Naive B cell (primary cell): ENCODE data around the gene DCAF8. TPM values are rescaled to one million over a fixed set of nuclear protein-coding genes. Genes with fewer than 3 reads are reported as not detected.

ENCODE experiments used
- ATAC-seq, 2 donors: fragments of 150-1000 bp; cut with Tn5 transposase; 2 replicates each; pipeline ENCODE4 v1.10.0; 2021; ENCODE audit warnings: low read depth in 2 of 2, mild to moderate bottlenecking in 2 of 2, moderate library complexity in 2 of 2
- DNase-seq: peaks from one replicate; pipeline ENCODE4 v3.0.0; 2022
- H3K27ac Mint-ChIP-seq, 6 donors: one replicate each; pipeline ENCODE4 v1.8.0; 2020 to 2022; ENCODE audit warnings: mild to moderate bottlenecking in 6 of 6, mixed read lengths in 6 of 6, moderate library complexity in 5 of 6, inconsistent platforms in 2 of 6
- H3K27me3 Mint-ChIP-seq, 3 donors: one replicate each; pipeline ENCODE4 v1.8.0; 2021 to 2022; ENCODE audit warnings: mixed read lengths in 3 of 3, mild to moderate bottlenecking in 1 of 3
- H3K36me3 Mint-ChIP-seq, 2 donors: one replicate each; pipeline ENCODE4 v1.8.0; 2020 to 2022; ENCODE audit warnings: mixed read lengths in 2 of 2, inconsistent platforms in 1 of 2, mild to moderate bottlenecking in 1 of 2
- H3K4me1 Mint-ChIP-seq, 3 donors: one replicate each; pipeline ENCODE4 v1.8.0; 2020 to 2022; ENCODE audit warnings: mixed read lengths in 3 of 3, inconsistent platforms in 1 of 3, mild to moderate bottlenecking in 1 of 3, moderate library complexity in 1 of 3
- H3K4me3 Mint-ChIP-seq, 8 donors: one replicate each; pipeline ENCODE4 v1.8.0; 2020 to 2022; ENCODE audit warnings: mild to moderate bottlenecking in 8 of 8, mixed read lengths in 8 of 8, moderate library complexity in 8 of 8, inconsistent platforms in 2 of 8
- H3K9me3 Mint-ChIP-seq, 7 donors: one replicate each; pipeline ENCODE4 v1.8.0; 2020 to 2022; ENCODE audit warnings: mixed read lengths in 7 of 7, mild to moderate bottlenecking in 5 of 7, inconsistent platforms in 2 of 7, moderate library complexity in 1 of 7
- polyA plus RNA-seq, 6 donors: library from polyadenylated mRNA; unstranded; fragments of 300-500 nt; fragmentation: Illumina TruSeq; gene quantifications; one replicate each; pipeline ENCODE4 v1.2.3, GENCODE V29; 2021; ENCODE audit warnings: low read depth in 6 of 6

Gene DCAF8
- polyA plus RNA-seq, 6 donors from 2014 or later: 39.1 to 61.5 (median 54.3) TPM

- Mint-ChIP-seq H3K9me3 (no peaks in the 10 kb centered on the region), H3K4me1 (peaks cover 21 to 29% (median 23%) of the 10 kb centered on the region in 3 donors), H3K36me3 (peaks cover 7 to 9% of the 10 kb centered on the region in 2 donors), H3K27me3 (no peaks in the 10 kb centered on the region), H3K27ac (peak within 1 kb of the TSS; percentile 84 to 99 (median 95)), H3K4me3 (peak within 1 kb of the TSS; percentile 95 to 100 (median 98))
- DNase-seq: peak; percentile 91
- peak; percentile 100 for ATAC-seq
These were observed 22.5 kb upstream of the DCAF8 start, which contains the start of gene PEX19 for GRCh38 chr1:160284782-160285344. Gene PEX19, minus strand, starts transcription at chr1:160285133. Its CDS starts 9 bp downstream, at chr1:160285124.

- Mint-ChIP-seq H3K9me3 (no peaks in the 10 kb centered on the region), H3K27ac (peak overlapping the region in 5 of 6 donors; percentile 68 to 99 (median 92)), H3K36me3 (peaks cover 8% of the 10 kb centered on the region in 2 donors), H3K4me3 (peak overlapping the region; percentile 95 to 100 (median 98)), H3K27me3 (no peaks in the 10 kb centered on the region), H3K4me1 (peaks cover 21 to 29% (median 23%) of the 10 kb centered on the region in 3 donors)
- DNase-seq (no peak), ATAC-seq (peak; percentile 9 to 15)
These were observed 22.0 kb upstream of the DCAF8 start for GRCh38 chr1:160284220-160284781.

DNA sequence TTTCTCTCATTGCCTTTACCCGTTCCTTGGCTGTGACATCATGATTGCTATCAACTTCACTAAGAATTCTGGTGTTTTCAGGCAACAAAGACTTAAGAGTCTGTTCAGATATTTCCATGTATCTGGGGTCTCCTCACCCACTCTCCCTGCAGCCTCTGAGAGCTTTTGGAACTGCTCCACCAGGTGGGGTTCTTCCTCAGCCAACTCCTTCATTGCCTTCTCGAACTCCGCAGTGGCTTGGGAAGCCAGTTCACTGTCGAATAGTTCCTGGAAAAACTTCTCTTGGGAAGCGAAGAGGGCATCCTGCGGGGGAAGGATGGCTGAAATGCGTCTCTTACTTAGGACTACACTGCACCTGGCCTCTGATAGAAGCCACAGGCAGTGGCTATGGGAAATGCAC lies 20.5 kb upstream of the DCAF8 start:
- no peaks in the 10 kb centered on the region for H3K27me3 Mint-ChIP-seq
- peaks cover 15 to 19% of the 10 kb centered on the region in 2 donors for H3K36me3 Mint-ChIP-seq
- peaks cover 21 to 29% (median 23%) of the 10 kb centered on the region in 3 donors for H3K4me1 Mint-ChIP-seq
- peak overlapping the region in 2 of 8 donors; percentile 61 to 99 for H3K4me3 Mint-ChIP-seq
- H3K9me3 Mint-ChIP-seq: no peaks in the 10 kb centered on the region
- no peak for DNase-seq
- no peak for ATAC-seq
- no peak overlapping the region for H3K27ac Mint-ChIP-seq

- ATAC-seq: no peak
- peaks cover 15 to 22% of the 10 kb centered on the region in 2 donors for H3K36me3 Mint-ChIP-seq
- DNase-seq: no peak
These were observed 15.6 kb upstream of the DCAF8 start for GRCh38 chr1:160277987-160278386.

DNA sequence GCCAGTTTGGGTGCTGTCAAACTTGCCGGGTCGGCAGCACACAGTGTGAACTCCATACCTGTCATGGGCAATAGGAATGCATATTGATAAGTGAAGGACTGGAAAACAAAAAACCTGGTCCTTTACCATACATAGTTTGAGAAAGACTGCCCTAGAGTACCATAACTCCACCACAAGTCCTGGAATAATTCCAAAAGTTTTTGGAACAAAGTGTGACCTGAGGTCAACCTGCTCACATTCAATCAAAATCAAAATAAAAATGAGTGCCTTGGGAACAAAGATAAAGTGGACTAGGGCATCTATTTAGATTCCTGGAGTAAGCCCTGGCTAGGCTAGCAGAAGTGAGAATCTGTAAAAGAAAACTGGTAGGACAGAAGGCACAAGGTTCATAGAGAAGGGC lies 15.0 kb upstream of the DCAF8 start:
- peaks cover 15 to 22% of the 10 kb centered on the region in 2 donors for H3K36me3 Mint-ChIP-seq
- peak overlapping the region in 1 of 8 donors; percentile 27 for H3K4me3 Mint-ChIP-seq
- DNase-seq: no peak
- H3K4me1 Mint-ChIP-seq: no peaks in the 10 kb centered on the region
- no peak for ATAC-seq
- no peaks in the 10 kb centered on the region for H3K27me3 Mint-ChIP-seq
- H3K9me3 Mint-ChIP-seq: no peaks in the 10 kb centered on the region
- H3K27ac Mint-ChIP-seq: no peak overlapping the region

More at GRCh38 chr1:160277987-160278386, 15.6 kb upstream of the DCAF8 start:
- Mint-ChIP-seq H3K9me3 (no peaks in the 10 kb centered on the region), H3K27ac (no peak overlapping the region), H3K4me1 (no peaks in the 10 kb centered on the region), H3K27me3 (no peaks in the 10 kb centered on the region), H3K4me3 (no peak overlapping the region)

DNA sequence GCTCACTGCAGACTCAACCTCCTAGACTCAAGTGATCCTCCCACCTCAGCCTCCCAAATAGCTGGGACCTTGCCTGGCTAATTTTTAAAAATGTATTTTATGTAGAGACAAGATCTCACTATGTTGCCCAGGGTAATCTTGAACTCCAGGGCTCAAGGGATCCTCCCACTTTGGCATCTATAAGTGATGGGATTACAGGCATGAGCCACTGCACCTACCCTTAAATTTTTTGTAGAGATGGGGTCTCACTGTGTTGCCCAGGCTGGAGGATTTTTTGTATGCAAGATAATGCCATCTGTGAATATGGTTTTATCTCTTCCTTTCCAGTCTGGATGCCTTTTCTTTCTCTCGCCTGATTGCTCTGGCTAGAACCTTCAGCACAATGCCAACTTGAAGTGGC lies 8.7 kb upstream of the DCAF8 start:
- Mint-ChIP-seq H3K27me3 (no peaks in the 10 kb centered on the region), H3K27ac (no peak overlapping the region), H3K9me3 (no peaks in the 10 kb centered on the region), H3K4me3 (no peak overlapping the region), H3K36me3 (peaks cover 0 to 4% of the 10 kb centered on the region in 2 donors), H3K4me1 (peaks cover 0 to 3% (median 0%) of the 10 kb centered on the region in 3 donors)
- ATAC-seq (no peak), DNase-seq (no peak)

DNA sequence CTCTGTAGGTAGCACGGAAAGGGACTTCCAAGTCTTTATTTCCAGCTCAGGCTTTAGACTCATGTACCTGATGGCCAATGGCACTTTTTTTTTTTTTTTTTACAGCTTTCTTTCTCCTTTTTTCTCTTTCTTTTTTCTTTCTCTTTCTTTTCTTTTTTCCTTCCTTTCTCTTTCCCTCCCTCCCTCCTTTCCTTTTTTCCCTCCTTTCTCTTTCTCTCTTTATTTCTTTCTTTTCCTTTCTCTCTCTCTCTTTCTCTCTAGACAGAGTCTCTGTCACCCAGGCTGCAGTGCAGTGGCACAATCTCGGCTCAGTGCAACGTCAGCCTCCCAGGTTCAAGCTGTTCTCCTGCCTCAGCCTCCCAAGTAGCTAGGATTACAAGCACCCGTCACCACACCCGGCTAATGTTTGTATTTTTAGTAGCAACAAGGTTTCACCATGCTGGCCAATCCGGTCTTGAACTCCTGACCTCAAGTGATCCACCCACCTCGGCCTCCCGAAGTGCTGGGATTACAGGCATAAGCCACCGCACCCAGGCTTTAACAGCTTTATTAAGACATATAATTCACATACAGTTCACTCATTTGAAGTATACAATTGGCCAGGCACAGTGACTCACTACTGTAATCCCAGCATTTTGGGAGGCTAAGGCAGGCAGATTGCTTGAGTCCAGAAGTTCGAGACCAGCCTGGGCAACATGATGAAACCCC lies 5.1 kb upstream of the DCAF8 start:
- no peaks in the 10 kb centered on the region for H3K36me3 Mint-ChIP-seq
- peak overlapping the region in 2 of 6 donors; percentile 38 to 62 for H3K27ac Mint-ChIP-seq

DNA sequence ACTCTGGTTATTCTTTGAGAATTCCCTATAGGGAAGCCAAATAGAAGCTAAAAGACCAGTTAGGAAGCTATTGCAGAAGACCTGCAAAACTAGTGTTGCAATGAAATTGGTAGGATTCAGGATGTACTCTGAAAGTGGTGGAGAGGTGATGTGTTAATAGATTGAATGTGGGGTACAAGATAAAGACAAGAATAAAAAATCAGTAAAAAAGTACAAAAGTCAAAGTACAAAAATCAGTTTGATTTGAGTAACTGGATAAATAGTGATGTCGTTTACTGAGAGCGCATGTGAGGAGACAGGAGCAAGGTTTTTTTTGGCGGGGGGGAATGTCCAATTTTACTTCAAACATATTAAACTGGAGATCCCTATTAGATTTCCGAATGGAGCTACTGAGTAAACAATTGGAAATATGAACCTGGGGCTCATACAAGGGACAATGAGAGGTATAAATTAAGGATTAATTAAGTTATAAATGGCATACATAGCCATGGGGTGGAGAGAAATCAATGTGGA lies 2.5 kb upstream of the DCAF8 start:
- H3K27me3 Mint-ChIP-seq: no peaks in the 10 kb centered on the region
- peaks cover 3 to 7% of the 10 kb centered on the region in 2 donors for H3K36me3 Mint-ChIP-seq
- DNase-seq (no peak), ATAC-seq (no peak)
- no peak overlapping the region for H3K4me3 Mint-ChIP-seq
- H3K4me1 Mint-ChIP-seq: peaks cover 21 to 32% (median 28%) of the 10 kb centered on the region in 3 donors
- no peak overlapping the region for H3K27ac Mint-ChIP-seq
- no peaks in the 10 kb centered on the region for H3K9me3 Mint-ChIP-seq

More for the DNA sequence above, 5.1 kb upstream of the DCAF8 start:
- ATAC-seq (no peak), DNase-seq (no peak)
- H3K9me3 Mint-ChIP-seq: no peaks in the 10 kb centered on the region
- H3K4me1 Mint-ChIP-seq: peaks cover 7 to 12% (median 11%) of the 10 kb centered on the region in 3 donors
- H3K4me3 Mint-ChIP-seq: peak overlapping the region in 1 of 8 donors; percentile 40
- no peaks in the 10 kb centered on the region for H3K27me3 Mint-ChIP-seq

DNA sequence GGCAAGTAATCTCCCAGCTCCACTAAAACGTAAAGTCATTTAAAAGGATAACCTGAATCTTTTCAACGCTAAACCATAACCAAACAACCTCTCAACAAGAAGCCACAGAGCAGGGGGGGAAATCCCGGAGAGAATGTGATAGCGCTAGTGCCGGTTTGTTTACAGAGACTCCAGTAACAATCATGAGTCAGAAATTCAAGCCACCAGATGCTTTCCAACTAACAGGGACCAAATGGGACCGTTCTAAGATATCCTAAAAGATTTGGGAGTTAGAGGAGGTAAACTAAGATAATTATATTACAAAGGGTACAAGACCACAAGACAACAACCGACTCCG lies 825 bp downstream of the DCAF8 start:
- ATAC-seq (peak; percentile 52 to 60), DNase-seq (peak; percentile 54)
- H3K36me3 Mint-ChIP-seq: peaks cover 3 to 7% of the 10 kb centered on the region in 2 donors
- H3K9me3 Mint-ChIP-seq: no peaks in the 10 kb centered on the region
- H3K4me3 Mint-ChIP-seq: peak overlapping the region; percentile 99 to 100 (median 99)
- peaks cover 21 to 47% (median 40%) of the 10 kb centered on the region in 3 donors for H3K4me1 Mint-ChIP-seq
- H3K27ac Mint-ChIP-seq: peak overlapping the region; percentile 90 to 100 (median 99)
- H3K27me3 Mint-ChIP-seq: no peaks in the 10 kb centered on the region

DNA sequence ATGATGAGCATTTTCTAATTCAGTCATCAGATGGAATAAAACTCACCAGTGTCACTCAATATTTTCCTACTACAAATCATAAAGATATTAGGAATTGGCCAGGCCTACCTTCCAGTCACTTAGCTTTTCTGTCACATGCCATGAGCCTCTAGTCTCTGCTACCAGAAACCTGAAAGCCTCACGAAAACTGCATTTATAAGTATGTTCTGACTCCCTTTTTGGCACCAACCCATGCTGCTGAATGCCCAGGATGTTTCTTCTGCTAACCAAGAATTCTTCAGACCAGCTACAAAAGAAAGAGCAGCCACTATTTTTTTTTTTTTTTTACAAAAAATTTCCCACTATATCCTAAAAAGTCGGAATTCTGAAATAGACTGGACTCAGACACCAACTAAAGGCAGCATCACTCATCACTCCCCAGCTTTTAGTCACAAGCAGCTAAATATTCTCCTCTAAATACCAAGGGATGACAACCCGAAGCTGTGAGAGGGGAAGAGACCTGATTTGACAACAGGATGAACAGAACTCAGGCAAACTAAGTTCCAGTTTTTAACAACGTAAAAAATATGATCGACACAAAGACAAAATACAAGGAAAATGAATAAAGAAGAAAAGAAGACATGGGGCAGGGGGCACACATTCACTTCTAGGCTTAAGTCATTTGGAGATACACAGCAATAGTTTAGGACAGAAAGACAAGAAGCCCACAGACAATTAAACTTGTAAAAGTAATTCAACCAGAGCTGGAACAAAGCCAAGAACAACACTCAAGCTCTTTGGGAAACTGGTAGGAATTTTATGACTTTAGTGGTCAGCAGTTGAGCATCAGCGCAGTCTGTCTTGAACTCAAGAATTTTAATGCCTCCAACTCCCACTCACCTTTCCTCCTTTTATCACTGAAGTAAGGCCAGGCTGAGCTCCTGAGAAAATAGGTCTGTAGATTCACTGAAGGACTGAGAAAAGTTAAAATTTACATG lies 1.7 kb downstream of the DCAF8 start:
- Mint-ChIP-seq H3K27ac (peak overlapping the region; percentile 89 to 100 (median 94)), H3K4me1 (peaks cover 21 to 47% (median 40%) of the 10 kb centered on the region in 3 donors), H3K4me3 (peak overlapping the region; percentile 61 to 100 (median 99)), H3K9me3 (no peaks in the 10 kb centered on the region), H3K36me3 (peaks cover 3 to 7% of the 10 kb centered on the region in 2 donors), H3K27me3 (no peaks in the 10 kb centered on the region)
- no peak for ATAC-seq
- DNase-seq: no peak

DNA sequence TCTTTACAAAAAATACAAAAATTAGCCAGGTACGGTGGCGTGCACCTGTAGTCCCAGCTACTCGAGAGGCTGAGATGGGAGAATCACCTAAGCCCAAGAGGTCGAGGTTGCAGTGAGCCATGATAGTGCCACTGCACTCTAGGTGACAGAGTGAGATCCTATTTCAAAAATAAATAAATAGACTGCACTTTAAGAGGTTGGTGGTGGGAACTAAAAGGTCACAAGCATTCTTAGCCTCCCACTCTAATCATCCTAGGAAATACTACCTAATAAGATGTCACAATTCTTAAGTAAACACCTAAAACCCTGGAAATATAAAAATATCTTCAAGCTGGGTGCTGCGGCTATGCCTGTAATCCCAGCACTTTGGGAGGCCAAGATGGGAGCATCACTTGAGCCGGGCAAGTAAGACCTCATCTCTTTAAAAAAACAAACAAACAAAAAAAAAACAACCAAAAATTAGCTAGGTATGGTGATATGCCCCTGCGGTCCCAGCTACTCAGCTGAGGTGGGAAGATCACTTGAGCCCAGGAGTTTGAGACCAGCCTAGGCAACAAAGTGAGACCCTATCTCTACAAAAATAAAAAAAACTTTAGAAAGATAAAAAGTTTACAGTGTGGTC lies 4.1 kb downstream of the DCAF8 start:
- peaks cover 21 to 44% (median 35%) of the 10 kb centered on the region in 3 donors for H3K4me1 Mint-ChIP-seq
- H3K27me3 Mint-ChIP-seq: no peaks in the 10 kb centered on the region
- H3K27ac Mint-ChIP-seq: peak overlapping the region in 4 of 6 donors; percentile 21 to 56 (median 38)
- no peaks in the 10 kb centered on the region for H3K9me3 Mint-ChIP-seq
- DNase-seq: no peak
- H3K36me3 Mint-ChIP-seq: peaks cover 3 to 7% of the 10 kb centered on the region in 2 donors
- no peak for ATAC-seq
- peak overlapping the region in 2 of 8 donors; percentile 9 to 68 for H3K4me3 Mint-ChIP-seq

- no peak overlapping the region for H3K4me3 Mint-ChIP-seq
- peaks cover 17 to 38% (median 29%) of the 10 kb centered on the region in 3 donors for H3K4me1 Mint-ChIP-seq
- no peaks in the 10 kb centered on the region for H3K27me3 Mint-ChIP-seq
- H3K27ac Mint-ChIP-seq: peak overlapping the region in 1 of 6 donors; percentile 21
- peaks cover 6 to 7% of the 10 kb centered on the region in 2 donors for H3K36me3 Mint-ChIP-seq
- DNase-seq (no peak), ATAC-seq (no peak)
- no peaks in the 10 kb centered on the region for H3K9me3 Mint-ChIP-seq
These were observed 4.8 kb downstream of the DCAF8 start for GRCh38 chr1:160257411-160258015.
